GM18502 (cell line): ENCODE data around the gene ATAD5.
"Not testable (repeated sequence)": the region's sequence is repeated elsewhere in the genome, so short reads cannot be mapped to it uniquely, and the experiment has no call there.

ENCODE experiments used
- ATAC-seq: cut with Tn5 transposase; IDR thresholded peaks from one replicate; pipeline ENCODE4 v1.9.1; 2021; ENCODE audit warnings: mild to moderate bottlenecking; ENCODE audit not compliant: unreplicated experiment, poor library complexity

ATAD5 gene

GRCh38 chr17:30831663-30832437 lies at the start of gene ATAD5:
Gene ATAD5, plus strand, starts transcription at chr17:30831966. Its CDS starts 382 bp downstream, at chr17:30832348.
- ATAC-seq, result peak; percentile 84

- no peak for ATAC-seq
Observed at GRCh38 chr17:30782206-30782605, 49.6 kb upstream of the ATAD5 start.

- ATAC-seq, result no peak
Observed at GRCh38 chr17:30788918-30789317, 42.8 kb upstream of the ATAD5 start.

- ATAC-seq, result no peak
Observed at GRCh38 chr17:30790279-30790678, 41.5 kb upstream of the ATAD5 start.

GRCh38 chr17:30793282-30793977 lies 38.3 kb upstream of the ATAD5 start:
- ATAC-seq, result no peak

GRCh38 chr17:30794372-30794771 lies 37.4 kb upstream of the ATAD5 start:
- ATAC-seq, result no peak

- no peak for ATAC-seq
Observed at GRCh38 chr17:30796016-30796415, 35.8 kb upstream of the ATAD5 start.

GRCh38 chr17:30801671-30802070 lies 30.1 kb upstream of the ATAD5 start:
- ATAC-seq, result no peak

- no peak for ATAC-seq
Observed at GRCh38 chr17:30805944-30806456, 25.8 kb upstream of the ATAD5 start.

GRCh38 chr17:30807896-30808295 lies 23.9 kb upstream of the ATAD5 start:
- ATAC-seq, result no peak

GRCh38 chr17:30808785-30809286 lies 22.9 kb upstream of the ATAD5 start:
- peak; percentile 77 for ATAC-seq

GRCh38 chr17:30809867-30810266 lies 21.9 kb upstream of the ATAD5 start:
- ATAC-seq, result no peak

GRCh38 chr17:30812218-30813177 lies 19.3 kb upstream of the ATAD5 start:
- no peak for ATAC-seq

GRCh38 chr17:30814236-30814635 lies 17.5 kb upstream of the ATAD5 start:
- not testable (repeated sequence) for ATAC-seq

- ATAC-seq, result not testable (repeated sequence)
Observed at GRCh38 chr17:30814860-30815259, 16.9 kb upstream of the ATAD5 start.

- ATAC-seq, result no peak
Observed at GRCh38 chr17:30816165-30816564, 15.6 kb upstream of the ATAD5 start.

- no peak for ATAC-seq
Observed at GRCh38 chr17:30819971-30820705, 11.6 kb upstream of the ATAD5 start.

GRCh38 chr17:30821871-30822723 lies 9.7 kb upstream of the ATAD5 start:
- ATAC-seq, result no peak

- not testable (repeated sequence) for ATAC-seq
Observed at GRCh38 chr17:30822919-30823318, 8.8 kb upstream of the ATAD5 start.
